ENCODE measurements around the gene GLMN. TPM values are rescaled to one million over a fixed set of nuclear protein-coding genes. Genes with fewer than 3 reads are reported as not detected.

GLMN gene
- total and polyA plus RNA-seq, 2 of the 13 experiments (the other 11 are each of a cell fraction or from before 2014, with no cell fraction given) = 5.9 to 18.4 TPM

GRCh38 chr1:92298573-92299476 is at the start of gene GLMN, which contains the start of gene RPAP2 (continued):
- TF ChIP-seq PRPF4 (IDR thresholded peaks at IDR 0.05; ENCODE audit: low read depth, low read length, poor library complexity, severe bottlenecking) (no peak), RFXAP (CRISPR knock-in tag; IDR thresholded peaks at IDR 0.05; ENCODE audit: borderline replicate concordance) (peak; percentile 32), U2AF2 (IDR thresholded peaks at IDR 0.05; ENCODE audit: low read depth, low read length) (no peak), RAD51 (IDR thresholded peaks at IDR 0.05; ENCODE audit: borderline replicate concordance) (no peak), BCL6 (CRISPR knock-in tag; IDR thresholded peaks at IDR 0.05) (peak; percentile 45; the same call in 1 of the 2 replicates), GABPA (IDR thresholded peaks at IDR 0.05; ENCODE audit: low read depth, low read length) (no peak), GABPA (CRISPR knock-in tag; IDR thresholded peaks at IDR 0.05; ENCODE audit: low read depth) (no peak), TARDBP (CRISPR knock-in tag; IDR thresholded peaks at IDR 0.05) (peak; percentile 36), POGZ (CRISPR knock-in tag; IDR thresholded peaks at IDR 0.05) (peak; percentile 68), CHD4 (IDR thresholded peaks at IDR 0.05; ENCODE audit: borderline replicate concordance, low read length) (no peak), ZNF382 (CRISPR knock-in tag; IDR thresholded peaks at IDR 0.05; ENCODE audit: borderline replicate concordance) (no peak), ZNF839 (CRISPR knock-in tag; IDR thresholded peaks at IDR 0.05; ENCODE audit: borderline replicate concordance) (no peak), ZNF720 (CRISPR knock-in tag; IDR thresholded peaks at IDR 0.05) (no peak), TEAD2 (CRISPR knock-in tag; IDR thresholded peaks at IDR 0.05) (no peak), STAT6 (CRISPR knock-in tag; IDR thresholded peaks at IDR 0.05; ENCODE audit: borderline replicate concordance) (no peak), ZNF841 (CRISPR knock-in tag; IDR thresholded peaks at IDR 0.05; ENCODE audit: borderline replicate concordance) (no peak), TRAFD1 (CRISPR knock-in tag; IDR thresholded peaks at IDR 0.05; ENCODE audit: borderline replicate concordance) (no peak), ZNF574 (CRISPR knock-in tag; IDR thresholded peaks at IDR 0.05) (peak; percentile 62; the same call in 1 of the 2 replicates), ZNF737 (CRISPR knock-in tag; IDR thresholded peaks at IDR 0.05; ENCODE audit: borderline replicate concordance) (no peak), SNAI1 (CRISPR knock-in tag; IDR thresholded peaks at IDR 0.05; ENCODE audit: borderline replicate concordance) (peak; percentile 73), ZNF704 (CRISPR knock-in tag; IDR thresholded peaks at IDR 0.05; ENCODE audit: borderline replicate concordance) (no peak; the same call in 1 of the 2 replicates)
